Measurements from ENCODE around the gene MRPL21.

- TF ChIP-seq CTCF (IDR thresholded peaks at IDR 0.05) (no peak), POLR2AphosphoS5 (IDR thresholded peaks at IDR 0.05; ENCODE audit: insufficient read depth in 1 of 2, low read depth in 1 of 2) (no peak)
Measured at GRCh38 chr11:68935066-68935465, 31.4 kb upstream of the MRPL21 start.

Measured in vagina (tissue), 2 donors.